GM23248 (cell line): Measurements from ENCODE around the gene PHF21A.

Experiments used
- EZH2 ChIP-seq: fragments of 200-600 bp; sonication (generic); IDR thresholded peaks from 2 replicates; pipeline ENCODE4 v1.6.1; 2018; ENCODE audit warnings: antibody characterized with exemption, mild to moderate bottlenecking; ENCODE audit not compliant: insufficient read depth, poor library complexity, severe bottlenecking
- EZH2phosphoT487 ChIP-seq: fragments of 200-600 bp; sonication (generic); IDR thresholded peaks from 2 replicates; pipeline ENCODE4 v1.6.1; 2018; ENCODE audit warnings: antibody characterized with exemption, moderate library complexity, mild to moderate bottlenecking, low read depth; ENCODE audit not compliant: insufficient read depth

GRCh38 chr11:45936511-45937054, 184.7 kb downstream of the PHF21A start:
- TF ChIP-seq EZH2phosphoT487 (no peak), EZH2 (no peak)
